Activated CD4-positive, alpha-beta T cell treated with anti-CD3 and anti-CD28 coated beads for 36 hours (primary cell): ENCODE data around the gene PLXNA4. TPM values are rescaled to one million over a fixed set of nuclear protein-coding genes. Genes with fewer than 3 reads are reported as not detected.
"Not testable (repeated sequence)": the region's sequence is repeated elsewhere in the genome, so short reads cannot be mapped to it uniquely, and the experiment has no call there.

Experiments
- ATAC-seq: fragments of 200-7000 bp; cut with Tn5 transposase; one replicate; pipeline ENCODE4 v1.10.0; 2021; ENCODE audit warnings: mild to moderate bottlenecking, moderate library complexity
- CTCF ChIA-PET: fragments of 350-600 bp; sonication (Branson Sonifier 250); formaldehyde crosslinking; loops from one replicate; lab custom pipeline; 2021; ENCODE audit warnings: antibody characterized with exemption; lab: Charles Lee
- POLR2A ChIA-PET: fragments of 350-600 bp; sonication (Branson Sonifier 250); formaldehyde crosslinking; loops from one replicate; lab custom pipeline; 2021; ENCODE audit warnings: antibody characterized with exemption, inconsistent platforms; lab: Charles Lee
- DNase-seq: peaks from one replicate; pipeline ENCODE4 v3.0.0-alpha.2; 2020
- H3K27ac Mint-ChIP-seq: one replicate; pipeline ENCODE4 v1.8.0; 2021; ENCODE audit warnings: mixed read lengths
- H3K27me3 Mint-ChIP-seq: one replicate; pipeline ENCODE4 v1.8.0; 2021; ENCODE audit warnings: mixed read lengths
- H3K36me3 Mint-ChIP-seq: one replicate; pipeline ENCODE4 v1.8.0; 2021; ENCODE audit warnings: low read depth, mixed read lengths
- H3K4me1 Mint-ChIP-seq: one replicate; pipeline ENCODE4 v1.8.0; 2021; ENCODE audit warnings: mixed read lengths
- H3K4me3 Mint-ChIP-seq: one replicate; pipeline ENCODE4 v1.8.0; 2021; ENCODE audit warnings: mild to moderate bottlenecking, moderate library complexity, mixed read lengths
- H3K9me3 Mint-ChIP-seq: one replicate; pipeline ENCODE4 v1.8.0; 2021; ENCODE audit warnings: low read depth, mixed read lengths
- intact Hi-C, 2 experiments: fragments of 100-400 bp; cut with DNase I in 1 of 2; cut with micrococcal nuclease in 1 of 2; formaldehyde crosslinking; loops; one replicate each; pipeline versions ENCODE4 v1.14.2 to v1.15.1; 2022 to 2024; cut with DNase I, micrococcal nuclease
- total RNA-seq, 2 experiments: library from RNA; stranded (reverse); gene quantifications; one replicate each; pipeline ENCODE4 v1.2.3, GENCODE V29; 2021

The PLXNA4 gene
- total RNA-seq, 2 experiments from 2014 or later, result 0.07 to 0.09 TPM

DNA sequence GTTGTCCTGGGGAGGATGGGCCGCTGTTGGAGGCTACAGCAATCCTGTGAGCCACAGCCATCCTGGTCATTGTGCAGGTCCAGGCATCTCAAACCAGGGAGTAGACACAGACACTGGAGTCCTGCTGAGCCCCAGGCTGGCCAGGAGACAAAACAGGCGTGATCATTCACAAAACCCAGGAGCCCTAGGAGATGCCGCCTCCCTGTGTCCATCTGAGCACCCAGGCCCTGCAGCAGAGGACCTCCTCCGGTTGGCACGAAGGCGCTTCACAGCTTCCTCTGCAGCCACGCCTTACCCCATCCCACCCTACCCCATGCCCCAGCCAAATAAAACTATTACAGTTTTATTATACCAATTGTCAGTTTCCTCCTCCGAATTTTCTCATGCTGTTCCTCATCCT is 183.6 kb downstream of the PLXNA4 start:
- CTCF ChIA-PET, result no interaction called here
- Mint-ChIP-seq H3K4me3 (no peak overlapping the region), H3K4me1 (no peaks in the 10 kb centered on the region), H3K36me3 (no peaks in the 10 kb centered on the region), H3K9me3 (no peaks in the 10 kb centered on the region), H3K27ac (no peak overlapping the region), H3K27me3 (peaks cover 2% of the 10 kb centered on the region)
- DNase-seq (no peak), ATAC-seq (no peak)
- POLR2A ChIA-PET, result no interaction called here
- intact Hi-C loops, result loop anchor here in 1 of 2 experiments (5.0 kb wide), 1 partner anchor 840 kb away; no protein-coding TSS in a partner anchor

DNA sequence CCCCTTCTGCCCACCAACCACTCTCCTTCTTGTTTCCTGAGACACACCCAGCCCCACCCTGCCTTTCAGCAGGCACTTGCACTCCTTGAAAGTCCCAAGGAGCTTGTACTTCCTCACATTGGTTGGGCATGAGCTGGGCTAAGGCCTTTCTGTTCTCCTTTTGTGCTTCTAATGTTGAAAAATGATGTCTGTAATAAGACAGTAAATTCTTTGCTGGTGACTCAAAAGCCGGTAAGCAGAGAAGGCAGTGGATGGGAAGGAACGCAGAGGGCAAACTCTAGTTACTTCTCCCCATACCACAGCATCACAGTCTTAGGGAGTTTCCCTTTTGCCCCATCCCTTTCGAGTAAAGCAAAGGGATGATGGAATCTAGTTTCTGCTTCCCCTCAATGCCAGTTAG is 185.6 kb downstream of the PLXNA4 start:
- ATAC-seq (no peak), DNase-seq (no peak)
- H3K4me3 Mint-ChIP-seq, result no peak overlapping the region
- intact Hi-C loops, result loop anchor here in 1 of 2 experiments (5.0 kb wide), 1 partner anchor 842 kb away; no protein-coding TSS in a partner anchor
- peaks cover 2% of the 10 kb centered on the region for H3K27me3 Mint-ChIP-seq
- POLR2A ChIA-PET, result no interaction called here
- no peaks in the 10 kb centered on the region for H3K4me1 Mint-ChIP-seq
- no peaks in the 10 kb centered on the region for H3K9me3 Mint-ChIP-seq
- H3K27ac Mint-ChIP-seq, result no peak overlapping the region
- H3K36me3 Mint-ChIP-seq, result no peaks in the 10 kb centered on the region
- CTCF ChIA-PET, result no interaction called here

DNA sequence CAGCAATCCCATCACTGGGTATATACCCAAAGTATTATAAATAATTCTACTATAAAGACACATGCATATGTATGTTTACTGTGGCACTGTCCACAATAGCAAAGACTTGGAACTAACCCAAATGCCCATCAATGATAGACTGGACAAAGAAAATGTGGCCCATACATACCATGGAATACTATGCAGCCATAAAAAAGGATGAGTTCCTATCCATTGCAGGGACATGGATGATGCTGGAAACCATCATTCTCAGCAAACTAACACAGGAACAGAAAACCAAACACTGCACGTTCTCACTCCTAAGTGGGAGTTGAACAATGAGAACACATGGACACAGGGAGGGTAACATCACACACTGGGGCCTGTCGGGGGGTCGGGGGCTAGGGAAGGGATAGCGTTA is 186.2 kb downstream of the PLXNA4 start:
- POLR2A ChIA-PET, H3K4me3 Mint-ChIP-seq, ATAC-seq, H3K9me3 Mint-ChIP-seq, H3K4me1 Mint-ChIP-seq, H3K27ac Mint-ChIP-seq, H3K27me3 Mint-ChIP-seq, CTCF ChIA-PET, H3K36me3 Mint-ChIP-seq, DNase-seq: not testable (repeated sequence)
- intact Hi-C loops, result loop anchor here in 1 of 2 experiments (5.0 kb wide), 1 partner anchor 842 kb away; no protein-coding TSS in a partner anchor

DNA sequence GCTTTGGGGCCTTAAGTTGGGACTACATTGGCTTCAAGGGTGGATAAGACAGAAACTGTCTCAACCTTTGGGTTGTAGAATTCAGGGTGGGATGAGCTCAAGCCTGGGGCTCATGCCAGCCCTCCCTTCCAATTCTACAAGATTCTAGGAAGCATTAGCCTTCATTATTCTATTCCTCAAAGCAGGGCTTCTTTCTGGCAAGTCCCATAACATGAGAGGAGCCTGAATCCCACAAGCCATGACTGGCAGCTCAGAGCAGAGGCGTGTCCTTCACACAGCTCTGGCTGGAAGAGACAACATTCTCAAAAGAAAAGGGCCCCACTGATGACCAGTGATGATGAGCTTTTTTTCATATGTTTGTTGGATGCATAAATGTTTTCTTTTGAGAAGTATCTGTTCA is 187.6 kb downstream of the PLXNA4 start:
- Mint-ChIP-seq H3K36me3 (no peaks in the 10 kb centered on the region), H3K27me3 (peaks cover 2% of the 10 kb centered on the region), H3K27ac (no peak overlapping the region), H3K9me3 (no peaks in the 10 kb centered on the region), H3K4me1 (no peaks in the 10 kb centered on the region), H3K4me3 (no peak overlapping the region)
- intact Hi-C loops, result no loop called here
- POLR2A ChIA-PET, result no interaction called here
- CTCF ChIA-PET, result interaction anchor here (0.6 kb wide), 1 partner anchor 812 kb away, joined by 3 read pairs; no protein-coding TSS in a partner anchor
- no peak for DNase-seq
- no peak for ATAC-seq

DNA sequence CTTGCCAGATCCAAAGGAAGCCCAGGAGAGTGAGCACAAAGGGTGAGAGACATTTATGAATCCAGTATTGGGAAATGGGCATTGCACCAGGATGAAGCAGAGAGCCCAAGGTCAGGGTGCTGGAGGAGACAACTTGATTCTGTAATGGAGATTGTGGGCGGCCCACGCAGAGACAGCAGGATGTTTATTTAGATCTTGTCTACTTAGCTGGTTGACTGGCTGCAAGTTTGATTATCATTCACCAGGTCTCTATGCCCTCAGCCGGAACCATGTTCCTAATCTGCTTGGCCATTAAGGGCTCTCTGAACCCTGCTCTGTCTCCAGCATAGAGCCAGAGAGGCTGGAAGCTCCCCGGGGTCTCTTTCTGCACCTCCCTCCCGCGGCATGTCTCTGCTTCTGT is 188.7 kb downstream of the PLXNA4 start:
- no peak overlapping the region for H3K4me3 Mint-ChIP-seq
- ATAC-seq (no peak), DNase-seq (no peak)
- intact Hi-C loops, result no loop called here
- no peak overlapping the region for H3K27ac Mint-ChIP-seq
- ChIA-PET CTCF (interaction anchor here (1.1 kb wide), 1 partner anchor 14 kb away, joined by 3 read pairs; no protein-coding TSS in a partner anchor), POLR2A (no interaction called here)
- H3K27me3 Mint-ChIP-seq, result peaks cover 2% of the 10 kb centered on the region
- no peaks in the 10 kb centered on the region for H3K4me1 Mint-ChIP-seq
- no peaks in the 10 kb centered on the region for H3K36me3 Mint-ChIP-seq
- H3K9me3 Mint-ChIP-seq, result no peaks in the 10 kb centered on the region

DNA sequence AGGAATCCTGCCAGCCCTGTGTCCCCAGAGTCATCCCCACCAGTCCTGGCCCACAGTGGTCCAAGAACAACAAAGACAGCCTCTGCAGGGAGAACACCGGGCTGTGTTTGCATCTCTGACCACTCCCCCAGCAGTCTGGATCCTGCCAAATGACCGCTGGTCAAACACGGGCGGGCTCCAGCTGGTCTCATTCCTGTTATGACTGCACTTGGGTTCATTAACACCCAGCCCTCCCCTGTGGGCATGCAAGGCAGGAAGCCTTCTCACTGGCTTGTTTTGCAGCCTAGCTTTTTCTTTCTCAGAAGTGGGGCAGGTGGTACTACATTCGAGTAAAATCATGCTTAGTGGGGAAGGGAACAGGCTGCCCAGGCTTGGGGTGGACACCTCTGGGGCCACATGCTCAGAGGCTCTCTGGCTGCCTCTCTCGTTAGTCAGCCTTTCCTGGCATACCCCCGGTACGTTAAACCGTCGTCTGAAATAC is 190.0 kb downstream of the PLXNA4 start:
- DNase-seq (no peak), ATAC-seq (no peak)
- H3K9me3 Mint-ChIP-seq, result no peaks in the 10 kb centered on the region
- CTCF ChIA-PET, result no interaction called here
- intact Hi-C loops, result no loop called here
- no peak overlapping the region for H3K27ac Mint-ChIP-seq
- H3K4me1 Mint-ChIP-seq, result no peaks in the 10 kb centered on the region
- H3K4me3 Mint-ChIP-seq, result no peak overlapping the region
- peaks cover under 1% of the 10 kb centered on the region for H3K27me3 Mint-ChIP-seq
- POLR2A ChIA-PET, result no interaction called here
- H3K36me3 Mint-ChIP-seq, result no peaks in the 10 kb centered on the region

DNA sequence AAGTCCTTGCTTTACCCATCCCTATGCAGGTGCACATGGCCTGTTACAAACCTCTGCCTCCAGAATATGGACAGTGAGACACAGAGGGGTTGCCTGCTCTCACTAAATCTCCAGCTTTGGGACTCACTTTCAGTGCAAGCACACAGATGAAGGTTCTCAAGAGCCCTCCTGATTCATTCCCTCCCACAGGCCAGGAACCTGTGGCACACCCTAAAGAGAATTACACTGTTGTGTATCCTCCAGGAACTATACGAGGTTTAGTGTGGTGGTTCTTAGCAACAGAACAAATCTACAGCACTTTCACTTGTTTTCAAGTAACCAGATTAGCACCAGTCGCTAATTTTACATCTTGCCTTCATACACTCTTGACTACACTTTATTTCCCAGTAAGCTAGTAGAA is 192.3 kb downstream of the PLXNA4 start:
- H3K36me3 Mint-ChIP-seq, result no peaks in the 10 kb centered on the region
- intact Hi-C loops, result no loop called here
- CTCF ChIA-PET, result no interaction called here
- ATAC-seq (no peak), DNase-seq (no peak)
- no peak overlapping the region for H3K27ac Mint-ChIP-seq
- H3K9me3 Mint-ChIP-seq, result no peaks in the 10 kb centered on the region
- H3K27me3 Mint-ChIP-seq, result no peaks in the 10 kb centered on the region
- H3K4me1 Mint-ChIP-seq, result no peaks in the 10 kb centered on the region
- POLR2A ChIA-PET, result no interaction called here
- no peak overlapping the region for H3K4me3 Mint-ChIP-seq

DNA sequence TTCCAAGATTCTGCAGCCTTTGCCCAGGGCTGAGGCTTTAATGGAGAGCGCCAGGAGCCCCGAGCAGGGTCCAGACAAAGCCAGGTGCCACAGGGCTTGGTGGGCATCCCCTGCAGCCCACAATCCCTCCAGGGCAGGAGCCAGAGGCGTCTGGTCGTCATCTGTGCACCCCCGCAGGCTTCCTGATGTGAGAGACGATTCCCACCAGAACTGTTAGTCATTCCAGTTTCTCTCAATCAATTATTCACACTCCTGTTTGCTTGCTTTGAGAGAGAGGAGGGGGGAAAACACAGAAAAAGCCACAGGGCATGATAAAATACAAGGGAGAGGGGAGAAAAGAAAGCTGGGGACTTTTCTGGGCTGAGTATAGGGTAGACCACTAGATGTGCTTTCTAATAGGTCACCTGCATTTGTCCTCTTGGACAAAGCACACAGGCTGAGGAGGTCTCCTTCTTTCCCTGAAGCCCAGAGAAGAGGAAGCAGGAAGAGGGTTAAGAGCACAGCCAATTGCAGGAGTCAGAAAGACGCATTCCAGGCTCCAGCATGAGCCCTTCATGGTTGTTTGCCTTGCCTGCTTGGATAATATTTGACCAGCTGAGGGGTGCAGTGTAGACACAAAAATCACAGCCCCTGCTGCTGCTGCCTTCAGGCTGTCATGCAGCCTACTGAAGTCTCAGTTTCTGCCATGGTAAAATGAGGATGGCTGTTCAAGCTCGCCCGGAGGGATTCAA is 194.4 kb downstream of the PLXNA4 start:
- POLR2A ChIA-PET, result no interaction called here
- Mint-ChIP-seq H3K9me3 (no peaks in the 10 kb centered on the region), H3K36me3 (no peaks in the 10 kb centered on the region), H3K4me1 (no peaks in the 10 kb centered on the region), H3K4me3 (no peak overlapping the region), H3K27ac (no peak overlapping the region), H3K27me3 (no peaks in the 10 kb centered on the region)
- ATAC-seq (no peak), DNase-seq (no peak)
- CTCF ChIA-PET, result no interaction called here
- intact Hi-C loops, result no loop called here

DNA sequence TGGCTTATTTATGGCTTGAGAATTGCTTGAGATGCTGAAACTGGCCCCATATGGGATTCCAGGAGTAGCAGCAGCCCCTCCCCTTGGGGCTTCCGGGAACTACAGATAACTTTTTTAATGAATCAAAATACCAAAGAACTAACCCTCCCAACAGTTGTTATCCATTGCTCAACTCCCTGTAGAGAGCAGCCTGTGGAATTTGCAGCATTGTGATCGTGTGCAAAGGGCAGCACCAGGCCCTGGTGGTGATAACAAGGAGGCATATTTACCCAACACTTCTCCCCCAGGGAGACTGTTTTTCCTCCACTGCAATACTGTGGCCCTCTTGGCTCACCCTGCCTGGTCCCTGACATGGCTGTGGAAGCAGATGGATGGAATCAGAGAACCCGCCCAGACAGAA is 196.2 kb downstream of the PLXNA4 start:
- POLR2A ChIA-PET, result no interaction called here
- ATAC-seq, result no peak
- no peak for DNase-seq
- H3K4me3 Mint-ChIP-seq, result no peak overlapping the region
- no peaks in the 10 kb centered on the region for H3K4me1 Mint-ChIP-seq
- peaks cover 2% of the 10 kb centered on the region for H3K27me3 Mint-ChIP-seq
- intact Hi-C loops, result no loop called here
- H3K9me3 Mint-ChIP-seq, result no peaks in the 10 kb centered on the region
- CTCF ChIA-PET, result no interaction called here
- no peaks in the 10 kb centered on the region for H3K36me3 Mint-ChIP-seq
- H3K27ac Mint-ChIP-seq, result no peak overlapping the region

DNA sequence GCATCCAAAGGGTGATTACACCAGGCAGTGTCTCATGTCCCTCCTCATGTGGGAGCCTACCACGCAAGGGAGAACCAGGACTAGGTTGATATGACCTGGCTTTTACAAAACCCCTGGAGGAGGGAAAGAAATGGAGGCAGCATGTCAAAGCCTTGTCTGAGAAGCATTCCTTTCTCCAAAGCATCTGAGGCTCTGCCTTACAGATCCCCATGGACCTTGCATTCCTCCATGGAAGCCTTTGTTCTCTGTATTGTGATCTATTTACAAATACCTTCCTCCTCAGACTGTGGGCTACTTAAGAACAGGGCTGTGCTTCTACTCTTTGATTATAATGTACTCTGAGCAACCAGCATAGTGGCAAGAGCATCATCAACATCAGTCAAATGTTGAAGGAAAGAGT is 197.0 kb downstream of the PLXNA4 start:
- ChIA-PET POLR2A (no interaction called here), CTCF (no interaction called here)
- ATAC-seq (no peak), DNase-seq (no peak)
- Mint-ChIP-seq H3K4me1 (no peaks in the 10 kb centered on the region), H3K9me3 (no peaks in the 10 kb centered on the region), H3K4me3 (no peak overlapping the region), H3K27me3 (peaks cover 2% of the 10 kb centered on the region), H3K27ac (no peak overlapping the region), H3K36me3 (no peaks in the 10 kb centered on the region)
- intact Hi-C loops, result no loop called here

DNA sequence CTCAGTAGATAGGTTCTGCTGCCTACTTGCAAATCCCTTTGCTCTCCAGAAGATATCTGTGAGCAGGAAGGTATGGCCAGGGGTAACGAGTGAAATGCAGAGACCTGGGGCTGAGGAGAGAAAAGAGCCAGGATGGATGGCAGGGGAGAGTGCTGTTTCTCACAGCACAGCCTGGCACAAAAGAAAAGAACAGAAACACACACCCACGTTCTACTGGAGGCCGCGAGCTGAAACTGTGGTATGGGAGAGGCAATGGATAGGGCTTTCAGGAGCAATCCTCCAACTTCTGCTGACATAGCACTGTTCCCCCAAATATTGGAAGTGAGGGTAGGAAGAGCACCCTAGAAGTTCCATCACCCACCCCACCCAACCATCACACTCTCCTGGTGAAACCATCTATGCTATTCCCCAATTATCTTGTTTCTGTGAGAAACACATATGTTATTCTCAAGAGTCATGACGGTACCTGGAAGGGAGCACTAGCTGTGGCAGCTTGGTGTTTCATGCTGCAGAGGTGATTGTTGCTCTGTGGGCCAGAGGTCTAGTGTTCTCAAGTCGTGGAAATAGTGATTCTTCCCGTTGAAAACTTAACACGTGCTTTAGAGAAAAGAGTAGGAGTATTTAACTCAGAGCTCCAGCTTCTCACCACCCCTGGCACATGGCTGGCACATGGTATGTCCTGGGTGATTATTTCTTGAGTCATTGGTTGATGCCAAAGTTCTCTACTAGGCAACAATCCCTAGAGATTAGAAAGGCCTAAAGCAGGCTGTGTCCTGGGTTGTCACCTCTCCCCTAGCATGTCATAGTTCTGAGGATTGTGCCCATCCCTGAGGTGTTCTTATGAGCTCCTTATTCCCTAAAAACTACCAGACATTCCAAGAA is 198.3 kb downstream of the PLXNA4 start:
- Mint-ChIP-seq H3K9me3 (no peaks in the 10 kb centered on the region), H3K36me3 (no peaks in the 10 kb centered on the region), H3K27ac (no peak overlapping the region), H3K4me1 (no peaks in the 10 kb centered on the region), H3K27me3 (peaks cover 2% of the 10 kb centered on the region), H3K4me3 (no peak overlapping the region)
- ATAC-seq (no peak), DNase-seq (no peak)
- intact Hi-C loops, result no loop called here
- ChIA-PET POLR2A (no interaction called here), CTCF (no interaction called here)

DNA sequence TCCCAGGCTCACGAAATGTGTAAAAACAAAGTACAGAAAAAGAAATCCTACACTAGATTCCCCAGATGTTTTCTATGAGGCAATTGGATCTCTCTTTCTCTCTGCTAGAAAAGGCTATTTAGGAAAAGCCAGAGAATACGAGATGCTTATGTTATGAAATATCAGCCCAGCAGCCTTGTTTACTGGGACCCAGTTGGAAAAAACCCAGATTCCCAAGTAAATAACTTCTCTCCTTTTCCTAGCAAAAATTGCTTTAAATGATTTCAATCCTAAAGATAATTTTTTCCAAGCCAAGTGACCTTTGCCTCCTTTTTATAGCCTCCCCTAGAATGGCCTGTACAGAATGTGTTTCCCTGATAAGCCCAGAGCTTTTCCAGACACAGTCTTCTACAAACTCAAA is 199.3 kb downstream of the PLXNA4 start:
- DNase-seq (no peak), ATAC-seq (no peak)
- Mint-ChIP-seq H3K4me3 (no peak overlapping the region), H3K27me3 (peaks cover 2% of the 10 kb centered on the region), H3K4me1 (no peaks in the 10 kb centered on the region), H3K9me3 (no peaks in the 10 kb centered on the region), H3K27ac (no peak overlapping the region), H3K36me3 (no peaks in the 10 kb centered on the region)
- CTCF ChIA-PET, result no interaction called here
- intact Hi-C loops, result no loop called here
- POLR2A ChIA-PET, result no interaction called here
